Mesenchymal stem cell (in vitro differentiated cells and primary cell): ENCODE results near the gene ACBD4.

Experiments
- DNase-seq: peaks from one replicate; pipeline ENCODE4 v3.0.0-alpha.2; 2013
- H2AFZ ChIP-seq: one replicate; pipeline ENCODE4 v1.6.1; 2013; ENCODE audit warnings: low read depth, mild to moderate bottlenecking, control low read depth, inconsistent platforms, low read length, moderate library complexity
- H2AK5ac ChIP-seq: 2 replicates; pipeline ENCODE4 v1.6.1; 2013; ENCODE audit warnings: low read length, moderate library complexity, mild to moderate bottlenecking, inconsistent platforms; ENCODE audit not compliant: severe bottlenecking
- H2BK120ac ChIP-seq: one replicate; pipeline ENCODE4 v1.6.1; 2013; ENCODE audit warnings: low read depth, mild to moderate bottlenecking, inconsistent platforms, low read length, moderate library complexity
- H2BK12ac ChIP-seq, 2 experiments: one replicate each; pipeline ENCODE4 v1.6.1; 2013; ENCODE audit warnings: inconsistent platforms in 2 of 2, low read length in 2 of 2, mild to moderate bottlenecking in 2 of 2, moderate library complexity in 2 of 2, control low read depth in 1 of 2
- H2BK15ac ChIP-seq: one replicate; pipeline ENCODE4 v1.6.1; 2013; ENCODE audit warnings: mild to moderate bottlenecking, low read depth, inconsistent platforms; ENCODE audit not compliant: poor library complexity, severe bottlenecking
- H2BK5ac ChIP-seq: 2 replicates; pipeline ENCODE4 v1.6.1; 2013; ENCODE audit warnings: low read depth, mild to moderate bottlenecking, low read length, control low read depth, inconsistent platforms; ENCODE audit not compliant: poor library complexity, severe bottlenecking
- H3K14ac ChIP-seq, 2 experiments: one replicate each; pipeline ENCODE4 v1.6.1; 2013; ENCODE audit warnings: inconsistent platforms in 2 of 2, low read length in 2 of 2, control low read depth in 1 of 2, mild to moderate bottlenecking in 1 of 2, moderate library complexity in 1 of 2
- H3K18ac ChIP-seq, 2 experiments: one replicate each; pipeline ENCODE4 v1.6.1; 2013; ENCODE audit warnings: inconsistent platforms in 2 of 2, low read length in 2 of 2, control low read depth in 1 of 2, low read depth in 1 of 2, mild to moderate bottlenecking in 1 of 2
- H3K23ac ChIP-seq, 2 experiments: one replicate each; pipeline ENCODE4 v1.6.1; 2013; ENCODE audit warnings: inconsistent platforms in 2 of 2, low read length in 2 of 2, mild to moderate bottlenecking in 2 of 2, moderate library complexity in 2 of 2, control low read depth in 1 of 2
- H3K27ac ChIP-seq: 2 replicates; pipeline ENCODE4 v1.5.1; 2013; ENCODE audit warnings: mild to moderate bottlenecking, moderate library complexity, low read length, control low read depth, inconsistent platforms; ENCODE audit not compliant: poor library complexity, severe bottlenecking
- H3K27me3 ChIP-seq, 2 experiments: 2 replicates each; pipeline versions ENCODE4 v1.6.1 to v1.7.0; 2013; ENCODE audit warnings: low read length in 2 of 2, mild to moderate bottlenecking in 2 of 2, moderate library complexity in 2 of 2, control low read depth in 1 of 2, inconsistent platforms in 1 of 2; ENCODE audit not compliant: control insufficient read depth in 1 of 2, insufficient read depth in 1 of 2
- H3K36me3 ChIP-seq, 2 experiments: 2 replicates each; pipeline versions ENCODE4 v1.6.1 to v1.7.0; 2013; ENCODE audit warnings: low read length in 2 of 2, control low read depth in 1 of 2, inconsistent platforms in 1 of 2, low read depth in 1 of 2, mild to moderate bottlenecking in 1 of 2; ENCODE audit not compliant: insufficient read depth in 2 of 2, control insufficient read depth in 1 of 2
- H3K4ac ChIP-seq, 2 experiments: one replicate each; pipeline ENCODE4 v1.6.1; 2013; ENCODE audit warnings: inconsistent platforms in 2 of 2, low read length in 2 of 2, mild to moderate bottlenecking in 2 of 2, moderate library complexity in 2 of 2, control low read depth in 1 of 2, low read depth in 1 of 2
- H3K4me1 ChIP-seq: 2 replicates; pipeline ENCODE4 v1.6.1; 2013; ENCODE audit warnings: low read depth, low read length, control low read depth; ENCODE audit not compliant: control insufficient read depth, insufficient read depth
- H3K4me2 ChIP-seq: 2 replicates; pipeline ENCODE4 v1.6.1; 2013; ENCODE audit warnings: low read length, mild to moderate bottlenecking, inconsistent platforms; ENCODE audit not compliant: poor library complexity, severe bottlenecking
- H3K4me3 ChIP-seq, 2 experiments: 2 replicates each; pipeline versions ENCODE4 v1.5.1 to v1.7.0; 2013; ENCODE audit warnings: low read length in 2 of 2, mild to moderate bottlenecking in 2 of 2, control low read depth in 1 of 2, low read depth in 1 of 2; ENCODE audit not compliant: insufficient read depth in 1 of 2
- H3K79me1 ChIP-seq: replicated peaks from 2 replicates; pipeline ENCODE4 v1.6.1; 2013; ENCODE audit warnings: mild to moderate bottlenecking, control low read depth, low read length, inconsistent platforms; ENCODE audit not compliant: poor library complexity, severe bottlenecking
- H3K9ac ChIP-seq: 2 replicates; pipeline ENCODE4 v1.7.0; 2013; ENCODE audit warnings: mild to moderate bottlenecking, low read length, moderate library complexity
- H3K9me3 ChIP-seq: 2 replicates; pipeline ENCODE4 v1.7.0; 2013; ENCODE audit warnings: mild to moderate bottlenecking, low read length; ENCODE audit not compliant: control insufficient read depth
- H4K8ac ChIP-seq: one replicate; pipeline ENCODE4 v1.6.1; 2013; ENCODE audit warnings: inconsistent platforms, mild to moderate bottlenecking, low read length, moderate library complexity
- H4K91ac ChIP-seq: one replicate; pipeline ENCODE4 v1.6.1; 2013; ENCODE audit warnings: mild to moderate bottlenecking, low read length, inconsistent platforms
- WGBS: methylation state at CpG from one replicate; pipeline ENCODE4 v1.1.7; 2013; ENCODE audit warnings: mixed read lengths; 5-methylcytosine and 5-hydroxymethylcytosine counted together

The ACBD4 gene

DNA sequence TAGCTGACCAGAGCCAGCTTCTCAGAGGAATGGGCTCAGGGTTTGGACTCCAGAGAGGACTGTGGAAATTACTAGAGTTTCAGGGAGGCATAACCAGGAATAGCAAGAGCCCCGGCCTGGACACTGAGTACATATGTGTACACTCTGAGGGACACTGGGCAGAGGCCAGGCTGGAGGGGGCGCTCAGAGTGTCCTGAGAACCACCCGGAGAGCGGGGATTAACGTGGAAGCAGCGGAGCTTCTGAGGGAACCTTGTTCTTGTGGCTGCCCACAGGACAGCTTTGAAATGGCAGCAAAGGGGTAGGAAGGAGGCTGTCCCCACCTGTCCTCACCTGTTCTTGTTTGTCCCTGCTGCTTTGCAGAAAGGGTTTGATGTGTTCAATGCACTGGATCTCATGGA is 31.0 kb upstream of the ACBD4 start:
- Histone ChIP-seq H2AFZ (no peak overlapping the region), H3K9ac (no peak overlapping the region), H3K23ac (no peak overlapping the region), H3K4me3 (no peak overlapping the region), H3K14ac (no peak overlapping the region), H3K9me3 (no peaks in the 10 kb centered on the region), H3K27me3 (no peaks in the 10 kb centered on the region), H2BK12ac (no peak overlapping the region), H3K4ac (no peak overlapping the region), H2BK15ac (no peak overlapping the region), H2BK120ac (no peak overlapping the region), H4K91ac (no peak overlapping the region), H3K4me2 (no peak overlapping the region), H2BK5ac (no peak overlapping the region), H2AK5ac (no peak overlapping the region), H3K36me3 (peaks cover 83 to 84% of the 10 kb centered on the region in 2 experiments), H3K27ac (no peak overlapping the region), H3K79me1 (peaks cover 20% of the 10 kb centered on the region), H4K8ac (no peak overlapping the region), H3K4me1 (peaks cover 20% of the 10 kb centered on the region), H3K18ac (no peak overlapping the region)
- WGBS: 92% methylated on average over 6 of the region's 6 CpGs
- DNase-seq: no peak

DNA sequence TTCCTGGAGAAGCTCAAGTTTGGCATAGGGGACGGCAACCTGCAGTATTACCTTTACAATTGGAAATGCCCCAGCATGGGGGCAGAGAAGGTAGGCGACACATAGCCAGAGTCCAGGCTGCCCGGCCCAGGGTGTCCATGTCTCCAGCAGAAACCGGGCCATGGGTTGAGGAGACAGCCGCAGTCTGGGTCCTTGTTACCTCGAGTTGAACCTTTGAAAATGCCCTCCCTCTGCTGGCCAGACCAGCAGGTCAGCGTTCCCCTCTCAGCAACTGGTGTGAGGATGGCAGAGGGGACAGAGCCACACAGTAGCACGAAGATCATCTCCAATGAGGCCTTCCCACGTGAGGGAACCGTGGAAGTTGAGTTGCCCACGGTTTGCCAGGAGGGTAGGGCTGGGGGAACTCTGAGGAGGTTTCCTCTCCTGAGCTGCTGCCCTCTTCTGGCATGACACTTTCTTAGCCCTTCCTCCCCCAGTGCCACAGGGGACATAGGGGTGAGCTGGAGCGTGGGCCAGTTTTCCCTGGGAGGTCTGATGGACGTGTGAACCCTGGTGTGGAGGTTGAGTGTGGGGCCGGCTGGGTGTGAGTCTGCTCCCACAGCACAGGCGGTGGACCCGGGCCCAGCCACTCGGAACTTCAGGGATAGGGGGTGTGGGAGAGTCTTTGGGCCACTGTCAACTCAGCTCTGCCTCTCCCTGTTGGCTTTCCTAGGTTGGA is 30.4 kb upstream of the ACBD4 start:
- Histone ChIP-seq H3K23ac (no peak overlapping the region), H3K27me3 (no peaks in the 10 kb centered on the region), H3K79me1 (peaks cover 19% of the 10 kb centered on the region), H4K91ac (no peak overlapping the region), H2AFZ (no peak overlapping the region), H2BK5ac (no peak overlapping the region), H3K9ac (peak overlapping the region; percentile 62), H3K4me3 (no peak overlapping the region), H3K9me3 (no peaks in the 10 kb centered on the region), H2BK15ac (no peak overlapping the region), H3K14ac (no peak overlapping the region), H3K18ac (no peak overlapping the region), H3K4me1 (peaks cover 20% of the 10 kb centered on the region), H4K8ac (no peak overlapping the region), H2AK5ac (no peak overlapping the region), H3K4ac (no peak overlapping the region), H2BK12ac (no peak overlapping the region), H3K36me3 (peaks cover 78 to 80% of the 10 kb centered on the region in 2 experiments), H2BK120ac (no peak overlapping the region), H3K27ac (no peak overlapping the region), H3K4me2 (no peak overlapping the region)
- 96% methylated on average over 16 of the region's 17 CpGs for WGBS
- DNase-seq: no peak

DNA sequence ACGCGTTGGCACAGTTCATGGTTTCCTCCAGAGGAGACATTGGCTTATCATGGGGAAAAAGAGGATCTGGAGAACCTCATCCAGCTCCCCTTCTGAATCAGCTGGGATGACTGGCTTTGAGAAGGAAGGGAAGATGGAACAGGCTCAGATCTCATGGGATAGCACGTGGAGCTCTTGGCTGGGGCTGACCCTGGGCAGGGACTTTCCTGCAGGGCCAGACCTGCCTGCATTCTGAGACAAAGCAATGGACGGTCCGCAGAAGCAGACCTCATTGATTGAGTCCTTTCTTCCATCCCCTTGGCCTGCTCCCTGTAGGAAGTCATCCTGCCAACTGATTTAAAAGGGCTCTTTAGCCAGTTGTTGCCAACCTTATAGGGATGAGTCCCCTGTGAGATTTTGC is 29.4 kb upstream of the ACBD4 start:
- Histone ChIP-seq H3K27me3 (no peaks in the 10 kb centered on the region), H3K9ac (peak overlapping the region; percentile 40), H3K23ac (no peak overlapping the region), H2AFZ (no peak overlapping the region), H2BK12ac (no peak overlapping the region), H3K4me3 (no peak overlapping the region), H3K27ac (no peak overlapping the region), H4K8ac (no peak overlapping the region), H3K4me2 (no peak overlapping the region), H2BK15ac (no peak overlapping the region), H3K9me3 (no peaks in the 10 kb centered on the region), H2BK5ac (no peak overlapping the region), H3K18ac (no peak overlapping the region), H4K91ac (no peak overlapping the region), H3K4me1 (peaks cover 24% of the 10 kb centered on the region), H2BK120ac (no peak overlapping the region), H3K36me3 (peaks cover 78 to 80% of the 10 kb centered on the region in 2 experiments), H2AK5ac (no peak overlapping the region), H3K79me1 (peaks cover 19% of the 10 kb centered on the region), H3K14ac (no peak overlapping the region), H3K4ac (no peak overlapping the region)
- WGBS: 100% methylated on average over 5 of the region's 5 CpGs
- no peak for DNase-seq

DNA sequence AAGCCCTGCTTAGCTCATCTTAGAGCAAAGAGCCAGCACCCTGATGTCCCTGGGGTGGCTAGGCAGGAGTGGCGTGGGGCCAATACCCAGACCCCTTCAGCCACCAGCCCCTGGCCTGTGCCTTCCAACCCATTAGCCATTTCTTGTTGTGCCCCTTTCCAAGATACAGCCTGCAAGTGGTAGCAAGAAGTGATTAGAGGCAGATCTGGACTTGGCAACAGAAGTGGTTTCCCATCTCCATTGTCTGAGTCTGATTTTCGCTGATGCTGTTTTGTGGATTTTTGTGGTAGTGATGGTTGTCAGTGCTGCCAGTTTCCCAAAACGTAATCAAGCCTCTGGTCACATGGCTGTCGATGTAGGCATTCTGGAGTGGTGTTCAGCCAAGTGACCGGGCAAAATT is 28.9 kb upstream of the ACBD4 start:
- no peak overlapping the region for H2AFZ ChIP-seq
- peak overlapping the region; percentile 40 for H3K9ac ChIP-seq
- H3K4me2 ChIP-seq: no peak overlapping the region
- peaks cover 79 to 81% of the 10 kb centered on the region in 2 experiments for H3K36me3 ChIP-seq
- H4K8ac ChIP-seq: no peak overlapping the region
- H3K4me3 ChIP-seq: no peak overlapping the region
- H3K27me3 ChIP-seq: no peaks in the 10 kb centered on the region
- H2BK120ac ChIP-seq: no peak overlapping the region
- peaks cover 27% of the 10 kb centered on the region for H3K4me1 ChIP-seq
- H3K23ac ChIP-seq: no peak overlapping the region
- H3K18ac ChIP-seq: no peak overlapping the region
- no peak overlapping the region for H3K4ac ChIP-seq
- H2BK15ac ChIP-seq: no peak overlapping the region
- H2BK12ac ChIP-seq: no peak overlapping the region
- no peak overlapping the region for H2AK5ac ChIP-seq
- H3K14ac ChIP-seq: no peak overlapping the region
- H3K27ac ChIP-seq: no peak overlapping the region
- no peak overlapping the region for H4K91ac ChIP-seq
- 92% methylated on average over 5 of the region's 5 CpGs for WGBS
- DNase-seq: no peak
- no peak overlapping the region for H2BK5ac ChIP-seq
- H3K79me1 ChIP-seq: peaks cover 21% of the 10 kb centered on the region
- no peaks in the 10 kb centered on the region for H3K9me3 ChIP-seq
